HG03064 (cell line): Measurements from ENCODE around the gene CD2.
"Not testable (repeated sequence)": the region's sequence is repeated elsewhere in the genome, so short reads cannot be mapped to it uniquely, and the experiment has no call there.

Experiments
- ATAC-seq: cut with Tn5 transposase; IDR thresholded peaks from one replicate; pipeline ENCODE4 v1.9.1; 2021; ENCODE audit warnings: low read depth; ENCODE audit not compliant: unreplicated experiment

CD2 gene

DNA sequence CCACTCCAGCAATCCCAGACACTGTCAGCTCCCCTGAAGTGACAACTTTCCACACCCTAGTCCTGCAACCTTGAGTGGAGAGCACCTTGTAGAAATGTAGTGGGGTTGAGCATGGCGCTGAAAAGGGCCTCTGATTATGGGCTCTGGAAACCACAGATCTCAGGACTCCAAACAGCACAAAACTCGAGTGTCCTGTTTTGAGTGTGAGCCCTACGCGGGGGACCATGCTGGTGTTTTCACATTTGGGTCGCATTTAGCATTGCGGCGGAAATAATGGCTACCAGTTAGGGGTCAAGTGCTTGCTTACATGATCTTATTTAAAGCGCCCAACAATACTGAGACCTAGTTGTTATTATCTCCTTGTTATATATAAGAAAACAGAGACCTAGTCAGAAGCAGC lies 1.9 kb downstream of the CD2 start:
- not testable (repeated sequence) for ATAC-seq

DNA sequence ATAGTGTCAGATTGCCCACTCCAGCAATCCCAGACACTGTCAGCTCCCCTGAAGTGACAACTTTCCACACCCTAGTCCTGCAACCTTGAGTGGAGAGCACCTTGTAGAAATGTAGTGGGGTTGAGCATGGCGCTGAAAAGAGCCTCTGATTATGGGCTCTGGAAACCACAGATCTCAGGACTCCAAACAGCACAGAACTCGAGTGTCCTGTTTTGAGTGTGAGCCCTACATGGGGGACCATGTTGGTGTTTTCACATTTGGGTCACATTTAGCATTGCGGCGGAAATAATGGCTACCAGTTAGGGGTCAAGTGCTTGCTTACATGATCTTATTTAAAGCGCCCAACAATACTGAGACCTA lies 4.2 kb downstream of the CD2 start:
- not testable (repeated sequence) for ATAC-seq

- no peak for ATAC-seq
Measured at GRCh38 chr1:116759636-116760035, 5.4 kb downstream of the CD2 start.

- ATAC-seq, result no peak
Measured at GRCh38 chr1:116760487-116760886, 6.3 kb downstream of the CD2 start.

- no peak for ATAC-seq
Measured at GRCh38 chr1:116760996-116761665, 6.9 kb downstream of the CD2 start.

- no peak for ATAC-seq
Measured at GRCh38 chr1:116762281-116762680, 8.1 kb downstream of the CD2 start.

GRCh38 chr1:116762781-116763115 lies 8.5 kb downstream of the CD2 start:
- no peak for ATAC-seq

- ATAC-seq, result no peak
Measured at GRCh38 chr1:116763116-116763786, 9.0 kb downstream of the CD2 start.

- no peak for ATAC-seq
Measured at GRCh38 chr1:116763787-116764465, 9.7 kb downstream of the CD2 start.

DNA sequence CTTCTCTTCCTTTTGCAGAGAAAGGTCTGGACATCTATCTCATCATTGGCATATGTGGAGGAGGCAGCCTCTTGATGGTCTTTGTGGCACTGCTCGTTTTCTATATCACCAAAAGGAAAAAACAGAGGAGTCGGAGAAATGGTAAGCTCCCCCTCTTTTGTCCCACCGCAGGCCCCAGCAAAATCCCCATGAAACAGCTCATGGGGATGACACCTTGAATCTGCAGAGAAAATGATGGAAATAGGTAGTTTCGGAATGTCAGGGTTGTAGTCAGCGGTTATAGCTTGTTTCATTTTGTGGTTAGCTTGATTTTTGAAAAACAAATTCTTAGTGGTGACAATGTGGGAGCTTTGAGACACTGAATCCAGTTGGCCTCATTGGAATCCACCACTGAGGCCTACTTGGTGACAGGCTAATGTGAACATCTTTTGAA lies 10.3 kb downstream of the CD2 start:
- no peak for ATAC-seq

GRCh38 chr1:116764906-116765862 lies 11.0 kb downstream of the CD2 start:
- no peak for ATAC-seq

GRCh38 chr1:116765962-116766361 lies 11.7 kb downstream of the CD2 start:
- ATAC-seq, result no peak

DNA sequence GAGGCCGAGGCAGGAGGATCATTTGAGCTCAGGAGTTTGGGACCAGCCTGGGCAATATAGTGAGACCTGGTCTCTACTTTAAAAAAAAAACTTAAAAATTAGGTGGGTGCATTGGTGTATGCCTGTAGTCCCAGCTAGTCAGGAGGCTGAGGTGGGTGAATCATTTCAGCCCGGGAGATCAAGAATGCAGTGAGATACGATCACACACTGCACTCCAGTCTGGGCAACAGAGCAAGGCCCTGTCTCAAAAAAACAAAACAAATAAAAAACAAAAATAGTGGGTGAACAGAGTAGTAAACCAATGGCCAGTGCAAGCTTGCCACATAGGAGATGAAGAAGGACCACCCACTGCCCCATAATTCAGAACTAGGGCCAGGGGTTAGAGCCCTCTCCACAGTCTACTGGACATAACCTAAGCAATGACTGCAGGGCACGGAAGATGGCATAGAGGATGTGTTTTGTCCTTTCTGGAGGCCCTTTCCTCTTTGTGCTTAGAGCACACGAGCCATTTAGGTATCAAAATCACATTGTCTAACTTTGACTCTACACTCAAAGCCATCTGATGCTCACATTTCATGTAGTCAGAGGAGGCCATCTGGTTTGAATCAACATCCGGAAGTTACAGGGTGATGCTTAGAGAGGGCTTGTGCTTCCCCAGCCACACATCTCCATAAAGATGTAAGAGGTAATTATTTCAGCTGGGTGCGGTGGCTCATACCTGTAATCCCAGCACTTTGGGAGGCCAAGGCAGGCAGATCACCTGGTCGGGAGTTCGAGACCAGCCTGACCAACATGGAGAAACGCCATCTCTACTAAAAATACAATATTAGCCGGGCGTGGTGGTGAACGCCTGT lies 12.6 kb downstream of the CD2 start:
- no peak for ATAC-seq

GRCh38 chr1:116767782-116768382 lies 13.7 kb downstream of the CD2 start:
- no peak for ATAC-seq

DNA sequence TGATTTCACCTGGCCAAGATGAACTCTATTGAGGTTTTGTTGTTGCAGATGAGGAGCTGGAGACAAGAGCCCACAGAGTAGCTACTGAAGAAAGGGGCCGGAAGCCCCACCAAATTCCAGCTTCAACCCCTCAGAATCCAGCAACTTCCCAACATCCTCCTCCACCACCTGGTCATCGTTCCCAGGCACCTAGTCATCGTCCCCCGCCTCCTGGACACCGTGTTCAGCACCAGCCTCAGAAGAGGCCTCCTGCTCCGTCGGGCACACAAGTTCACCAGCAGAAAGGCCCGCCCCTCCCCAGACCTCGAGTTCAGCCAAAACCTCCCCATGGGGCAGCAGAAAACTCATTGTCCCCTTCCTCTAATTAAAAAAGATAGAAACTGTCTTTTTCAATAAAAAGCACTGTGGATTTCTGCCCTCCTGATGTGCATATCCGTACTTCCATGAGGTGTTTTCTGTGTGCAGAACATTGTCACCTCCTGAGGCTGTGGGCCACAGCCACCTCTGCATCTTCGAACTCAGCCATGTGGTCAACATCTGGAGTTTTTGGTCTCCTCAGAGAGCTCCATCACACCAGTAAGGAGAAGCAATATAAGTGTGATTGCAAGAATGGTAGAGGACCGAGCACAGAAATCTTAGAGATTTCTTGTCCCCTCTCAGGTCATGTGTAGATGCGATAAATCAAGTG lies 14.3 kb downstream of the CD2 start:
- ATAC-seq, result no peak

GRCh38 chr1:116769104-116769452 lies 14.8 kb downstream of the CD2 start:
- no peak for ATAC-seq

GRCh38 chr1:116769561-116769977 lies 15.3 kb downstream of the CD2 start:
- ATAC-seq, result peak; percentile 90

- ATAC-seq, result no peak
Measured at GRCh38 chr1:116769994-116770393, 15.8 kb downstream of the CD2 start.

DNA sequence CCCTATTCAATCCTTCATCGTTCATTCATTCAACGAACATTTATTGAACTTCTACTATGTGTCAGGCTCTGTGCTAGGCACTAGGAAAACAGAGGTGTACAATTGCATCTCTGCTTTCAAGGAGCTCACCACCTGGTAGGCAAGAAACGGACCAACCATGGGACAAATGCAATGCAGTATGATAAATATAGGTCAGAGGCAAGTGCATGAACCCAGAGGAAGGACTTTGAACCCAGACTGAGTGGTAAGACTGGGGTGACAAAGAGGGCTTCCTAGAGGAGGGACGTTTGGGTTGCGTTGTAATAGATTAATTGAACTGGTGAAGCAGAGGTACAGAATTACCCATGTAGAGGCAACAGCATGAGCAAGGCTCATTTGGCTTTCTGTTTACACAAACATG lies 16.4 kb downstream of the CD2 start:
- ATAC-seq, result no peak
